WERI-Rb-1 (cell line): ENCODE data around the gene P2RY11.

ENCODE experiments used
- DNase-seq: peaks from one replicate; pipeline ENCODE4 v3.0.0-alpha.2; 2020
- H3K27ac ChIP-seq: fragments of 250-450 bp; sonication (Bioruptor Pico); 2 replicates; pipeline ENCODE4 v1.5.1; 2020; ENCODE audit warnings: mild to moderate bottlenecking, moderate library complexity
- H3K27me3 ChIP-seq: fragments of 250-450 bp; sonication (Bioruptor Pico); 2 replicates; pipeline ENCODE4 v1.5.1; 2021; ENCODE audit warnings: mild to moderate bottlenecking, low read depth, moderate library complexity; ENCODE audit not compliant: insufficient read depth, severe bottlenecking
- H3K36me3 ChIP-seq: fragments of 250-450 bp; sonication (Bioruptor Pico); 2 replicates; pipeline ENCODE4 v1.5.1; 2020; ENCODE audit warnings: mild to moderate bottlenecking, moderate library complexity
- H3K4me3 ChIP-seq: 2 replicates; pipeline ENCODE4 v1.5.1; 2011; ENCODE audit warnings: low read depth, mild to moderate bottlenecking, control low read depth, low read length
- H3K9me3 ChIP-seq: fragments of 250-450 bp; sonication (Bioruptor Pico); 2 replicates; pipeline ENCODE4 v1.5.1; 2021; ENCODE audit warnings: mild to moderate bottlenecking, moderate library complexity; ENCODE audit not compliant: severe bottlenecking
- TF ChIP-seq, protein P1 (sequence below): IDR thresholded peaks from 2 replicates; pipeline ENCODE4 v1.5.1; 2011; ENCODE audit warnings: low read depth, mild to moderate bottlenecking, control low read depth, inconsistent platforms, low read length

Gene P2RY11

DNA sequence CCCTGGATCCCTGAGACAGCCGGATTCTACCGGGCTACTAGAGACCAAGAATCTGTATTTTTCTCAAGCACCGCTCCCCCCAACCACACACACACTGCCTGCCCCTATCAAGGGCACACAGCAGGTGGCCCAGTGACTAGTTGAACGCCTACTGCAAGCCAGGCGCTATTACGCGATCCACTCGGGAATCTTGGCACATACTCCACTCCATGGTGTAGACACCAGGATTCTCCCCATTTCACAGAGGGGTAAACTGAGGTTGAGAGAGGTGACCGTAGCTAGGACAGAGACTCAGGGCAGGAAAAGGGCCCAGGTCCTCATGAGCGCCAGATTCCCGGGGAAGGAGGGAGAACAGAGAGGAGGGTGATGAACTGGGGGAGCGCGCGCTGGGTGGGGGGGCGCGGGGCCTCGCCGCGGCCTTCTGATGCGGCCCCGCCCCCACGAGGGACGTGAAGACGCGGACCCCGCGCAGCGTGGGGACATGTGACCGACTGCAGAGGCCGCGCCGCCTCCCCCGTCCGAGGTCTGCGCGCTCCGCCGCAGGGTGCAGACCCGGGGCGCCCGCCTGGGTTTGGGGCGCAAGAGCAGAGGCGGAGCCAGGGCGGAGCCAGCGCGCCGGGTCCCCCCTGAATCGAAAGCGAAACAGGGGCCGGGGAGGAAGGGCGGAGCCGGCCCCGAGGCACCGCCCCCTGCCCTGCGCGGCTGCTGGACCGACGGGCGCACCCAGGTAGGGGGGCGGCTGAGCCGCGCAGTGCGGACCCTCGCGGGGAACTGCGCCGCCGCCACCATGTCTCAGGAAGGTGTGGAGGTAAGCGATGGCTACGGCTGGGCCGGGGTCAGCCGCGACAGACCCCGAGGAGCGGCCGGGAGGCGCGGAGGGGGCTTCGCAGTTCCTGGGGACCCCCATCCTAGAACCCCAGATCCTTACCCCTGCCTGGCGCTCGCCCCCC, 25.6 kb upstream of the P2RY11 start, which contains the start of gene SHFL:
SHFL (plus strand) TSS at position 677 of the 950 bp plus-strand sequence; CDS start at position 788, 111 bp downstream.
- H3K36me3 ChIP-seq: no peaks in the 10 kb centered on the region; the same call in 1 of the 2 replicates
- TF ChIP-seq, protein P1, sequence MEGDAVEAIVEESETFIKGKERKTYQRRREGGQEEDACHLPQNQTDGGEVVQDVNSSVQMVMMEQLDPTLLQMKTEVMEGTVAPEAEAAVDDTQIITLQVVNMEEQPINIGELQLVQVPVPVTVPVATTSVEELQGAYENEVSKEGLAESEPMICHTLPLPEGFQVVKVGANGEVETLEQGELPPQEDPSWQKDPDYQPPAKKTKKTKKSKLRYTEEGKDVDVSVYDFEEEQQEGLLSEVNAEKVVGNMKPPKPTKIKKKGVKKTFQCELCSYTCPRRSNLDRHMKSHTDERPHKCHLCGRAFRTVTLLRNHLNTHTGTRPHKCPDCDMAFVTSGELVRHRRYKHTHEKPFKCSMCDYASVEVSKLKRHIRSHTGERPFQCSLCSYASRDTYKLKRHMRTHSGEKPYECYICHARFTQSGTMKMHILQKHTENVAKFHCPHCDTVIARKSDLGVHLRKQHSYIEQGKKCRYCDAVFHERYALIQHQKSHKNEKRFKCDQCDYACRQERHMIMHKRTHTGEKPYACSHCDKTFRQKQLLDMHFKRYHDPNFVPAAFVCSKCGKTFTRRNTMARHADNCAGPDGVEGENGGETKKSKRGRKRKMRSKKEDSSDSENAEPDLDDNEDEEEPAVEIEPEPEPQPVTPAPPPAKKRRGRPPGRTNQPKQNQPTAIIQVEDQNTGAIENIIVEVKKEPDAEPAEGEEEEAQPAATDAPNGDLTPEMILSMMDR: no peak
- peaks cover 10% of the 10 kb centered on the region for H3K27me3 ChIP-seq
- no peaks in the 10 kb centered on the region for H3K9me3 ChIP-seq
- peak; percentile 24 for DNase-seq
- H3K4me3 ChIP-seq: peak within 1 kb of the TSS; percentile 48
- H3K27ac ChIP-seq: 0 out of 2 replicates have a peak within 1 kb of the TSS, but pooled peaks have one; percentile 26

DNA sequence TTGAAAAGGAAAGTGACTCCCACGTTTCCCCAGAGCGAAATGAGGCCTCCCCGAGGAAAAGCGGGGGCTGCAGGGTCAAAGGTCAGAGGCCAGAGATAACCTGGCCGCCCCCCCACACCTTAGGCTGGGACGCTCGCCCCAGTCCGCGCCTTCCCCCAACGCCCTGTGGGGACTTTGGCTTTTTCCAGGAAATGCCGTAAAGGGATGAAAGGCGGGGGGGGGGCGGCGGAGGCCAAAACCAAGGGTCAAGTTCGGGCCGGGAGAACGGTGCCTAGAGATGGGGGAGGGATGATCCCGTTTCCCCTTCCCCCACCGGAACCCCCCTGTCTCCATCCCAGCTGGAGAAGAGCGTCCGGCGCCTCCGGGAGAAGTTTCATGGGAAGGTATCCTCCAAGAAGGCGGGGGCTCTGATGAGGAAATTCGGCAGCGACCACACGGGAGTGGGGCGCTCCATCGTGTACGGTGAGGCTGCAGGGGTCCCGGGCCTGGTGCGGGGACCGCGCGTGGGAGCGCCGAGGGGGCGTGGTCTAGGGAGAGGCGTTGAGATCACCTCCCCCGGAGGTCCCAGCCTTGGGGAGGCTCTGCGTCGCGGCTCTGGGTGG, 24.8 kb upstream of the P2RY11 start:
- Histone ChIP-seq H3K4me3 (peak overlapping the region; percentile 48), H3K27ac (no peak overlapping the region), H3K27me3 (peaks cover 10% of the 10 kb centered on the region), H3K36me3 (no peaks in the 10 kb centered on the region; the same call in 1 of the 2 replicates), H3K9me3 (no peaks in the 10 kb centered on the region)
- TF ChIP-seq, protein P1: no peak
- no peak for DNase-seq

DNA sequence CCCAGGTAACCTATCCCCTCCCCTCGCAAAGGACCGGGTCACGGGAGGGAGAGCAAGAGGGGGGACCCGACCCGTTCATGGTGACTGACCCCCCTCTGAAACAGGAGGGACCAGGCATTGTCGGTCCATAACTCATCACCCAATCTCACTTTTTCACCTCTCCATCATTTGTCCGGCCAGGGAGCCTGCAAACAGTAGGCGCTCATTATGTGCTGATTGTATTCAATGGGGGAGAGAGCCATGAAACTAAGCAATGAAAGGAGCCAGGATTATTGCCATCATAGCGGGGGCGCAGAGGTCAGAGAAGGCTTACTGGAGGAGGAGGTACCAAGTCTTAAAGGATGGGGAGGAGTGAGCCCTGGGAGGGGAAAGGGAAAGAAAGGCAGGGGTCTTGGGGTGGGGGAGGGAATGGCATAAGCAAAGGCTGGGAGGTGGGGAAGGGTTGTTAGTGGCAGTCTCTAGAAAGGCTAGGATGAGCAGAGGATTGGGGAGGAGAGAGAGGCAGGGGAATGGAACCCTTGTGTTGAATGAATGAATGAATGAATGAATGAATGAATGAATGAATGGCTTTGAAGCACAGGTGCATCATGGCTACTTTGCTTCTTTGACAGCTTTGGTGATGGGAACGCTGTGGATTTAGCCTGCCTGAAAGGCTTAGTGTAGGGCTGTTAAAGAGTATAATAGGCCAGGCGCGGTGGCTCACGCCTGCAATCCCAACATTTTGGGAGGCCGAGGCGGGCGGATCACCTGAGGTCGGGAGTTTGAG, 24.0 kb upstream of the P2RY11 start:
- TF ChIP-seq, protein P1: no peak
- Histone ChIP-seq H3K36me3 (no peaks in the 10 kb centered on the region; the same call in 1 of the 2 replicates), H3K27me3 (peaks cover 10% of the 10 kb centered on the region), H3K4me3 (no peak overlapping the region), H3K9me3 (no peaks in the 10 kb centered on the region), H3K27ac (no peak overlapping the region)
- no peak for DNase-seq

DNA sequence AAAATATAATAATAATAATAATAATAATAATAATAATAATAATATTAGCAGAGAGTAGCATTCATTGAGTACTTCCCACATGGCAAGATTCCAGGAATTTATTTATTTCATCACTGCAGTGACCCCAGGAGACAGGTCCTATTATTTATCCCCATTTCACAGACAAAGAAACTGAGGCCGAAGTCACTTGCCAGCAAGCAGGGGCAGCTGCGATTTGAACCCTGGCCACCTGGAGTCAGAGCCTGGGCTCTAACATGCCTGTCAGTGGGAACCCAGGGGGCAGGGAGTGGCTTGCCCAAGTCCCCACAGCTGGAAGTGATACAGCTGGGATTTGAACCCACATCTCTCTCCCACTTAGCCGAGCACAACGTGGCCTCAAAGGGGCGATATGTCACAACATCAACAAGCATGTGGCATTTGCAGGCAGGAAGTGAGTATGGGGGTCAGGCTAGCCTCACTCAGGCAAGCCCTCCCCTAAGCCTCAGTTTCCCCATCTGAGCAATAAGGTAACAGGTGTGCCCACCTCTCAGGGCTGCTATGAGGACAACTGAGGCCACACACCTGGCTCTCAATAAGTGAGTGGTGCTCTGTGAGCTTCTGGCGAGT, 22.4 kb upstream of the P2RY11 start:
- Histone ChIP-seq H3K27me3 (peaks cover 10% of the 10 kb centered on the region), H3K9me3 (no peaks in the 10 kb centered on the region), H3K36me3 (no peaks in the 10 kb centered on the region; the same call in 1 of the 2 replicates), H3K4me3 (no peak overlapping the region), H3K27ac (no peak overlapping the region)
- DNase-seq: no peak
- TF ChIP-seq, protein P1: no peak

DNA sequence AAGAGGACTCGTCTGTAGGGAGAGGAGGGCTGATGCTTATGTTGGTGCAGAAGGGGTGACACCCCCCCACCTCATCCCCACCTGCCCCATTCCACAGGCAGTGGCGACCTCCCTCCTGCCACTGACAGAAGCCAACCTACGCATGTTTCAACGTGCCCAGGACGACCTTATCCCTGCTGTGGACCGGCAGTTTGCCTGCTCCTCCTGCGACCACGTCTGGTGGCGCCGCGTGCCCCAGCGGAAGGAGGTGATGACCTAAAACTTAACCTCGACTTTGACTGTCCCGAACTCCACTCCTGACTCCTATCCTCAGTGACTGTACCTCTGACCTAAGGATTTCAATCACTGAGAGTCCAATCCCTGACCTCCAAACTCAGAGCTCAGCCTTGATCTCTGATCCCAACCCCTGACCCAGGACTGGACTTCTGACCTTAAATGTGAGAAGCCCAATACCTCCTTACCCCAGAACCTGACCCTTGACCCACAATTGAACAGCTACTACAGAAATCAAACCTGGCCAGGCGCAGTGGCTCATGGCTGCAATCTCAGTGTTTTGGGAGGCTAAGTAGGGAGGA, 21.6 kb upstream of the P2RY11 start:
- Histone ChIP-seq H3K27ac (no peak overlapping the region), H3K9me3 (no peaks in the 10 kb centered on the region), H3K36me3 (no peaks in the 10 kb centered on the region; the same call in 1 of the 2 replicates), H3K27me3 (peaks cover 7% of the 10 kb centered on the region), H3K4me3 (no peak overlapping the region)
- TF ChIP-seq, protein P1: no peak
- DNase-seq: no peak
